PC-9 (cell line): Measurements from ENCODE around the gene L1CAM. TPM values are rescaled to one million over a fixed set of nuclear protein-coding genes. Genes with fewer than 3 reads are reported as not detected.

Experiments used
- Bru-seq: library from RNA; stranded (reverse); fragments of 400-500 nt; gene quantifications from one replicate; lab custom pipeline; 2021; lab: Mats Ljungman, UMichigan
- BruChase-seq, 2 experiments: library from RNA; stranded (reverse); fragments of 400-500 nt; gene quantifications; one replicate each; lab custom pipeline; 2021; lab: Mats Ljungman, UMichigan
- BruUV-seq: library from RNA; stranded (reverse); fragments of 400-500 nt; replicated peaks from 2 replicates; lab custom pipeline; 2021; lab: Mats Ljungman, UMichigan
- CTCF ChIA-PET: fragments of 300-600 bp; sonication (Branson Sonifier 250); formaldehyde crosslinking; loops from one replicate; lab custom pipeline; 2022; ENCODE audit warnings: antibody characterized with exemption; lab: Charles Lee
- POLR2A ChIA-PET: fragments of 300-600 bp; sonication (Branson Sonifier 250); formaldehyde crosslinking; loops from one replicate; lab custom pipeline; 2022; ENCODE audit warnings: antibody characterized with exemption; ENCODE audit not compliant: unreplicated experiment; lab: Charles Lee
- DNase-seq, 2 experiments: peaks; one replicate each; pipeline versions ENCODE4 v3.0.0 to v3.0.0-alpha.2; 2015 to 2022; ENCODE audit warnings: mixed read lengths in 1 of 2
- H2AFZ ChIP-seq: fragments of 200-600 bp; sonication (generic); 2 replicates; pipeline ENCODE4 v1.8.1; 2017; ENCODE audit warnings: antibody characterized with exemption
- H3F3A ChIP-seq: fragments of 200-600 bp; sonication (generic); 2 replicates; pipeline ENCODE4 v1.8.1; 2017; ENCODE audit warnings: antibody characterized with exemption, mild to moderate bottlenecking, low read depth; ENCODE audit not compliant: insufficient read depth
- H3K27ac ChIP-seq: fragments of 200-600 bp; sonication (generic); 2 replicates; pipeline ENCODE4 v1.6.1; 2016; ENCODE audit warnings: mixed run types
- H3K27me3 ChIP-seq: fragments of 200-600 bp; sonication (generic); 2 replicates; pipeline ENCODE4 v1.6.1; 2016; ENCODE audit warnings: low read depth, mixed run types; ENCODE audit not compliant: insufficient read depth
- H3K36me3 ChIP-seq: fragments of 200-600 bp; sonication (generic); 2 replicates; pipeline ENCODE4 v1.6.1; 2016; ENCODE audit warnings: low read depth, mixed run types
- H3K4me1 ChIP-seq: fragments of 200-600 bp; sonication (generic); replicated peaks from 2 replicates; pipeline ENCODE4 v1.6.1; 2016; ENCODE audit warnings: mixed run types; ENCODE audit not compliant: insufficient read depth
- H3K4me2 ChIP-seq: fragments of 200-600 bp; sonication (generic); 2 replicates; pipeline ENCODE4 v1.6.1; 2017; ENCODE audit warnings: mixed run types
- H3K4me3 ChIP-seq: fragments of 200-600 bp; sonication (generic); 2 replicates; pipeline ENCODE4 v1.6.1; 2016; ENCODE audit warnings: mixed run types
- H3K79me2 ChIP-seq: fragments of 200-600 bp; sonication (generic); 2 replicates; pipeline ENCODE4 v1.6.1; 2017; ENCODE audit warnings: low read depth, mixed run types
- H3K9me2 ChIP-seq: fragments of 200-600 bp; sonication (generic); 2 replicates; pipeline ENCODE4 v1.8.1; 2017; ENCODE audit warnings: mild to moderate bottlenecking; ENCODE audit not compliant: insufficient read depth
- H3K9me3 ChIP-seq: fragments of 200-600 bp; sonication (generic); 2 replicates; pipeline ENCODE4 v1.8.1; 2016; ENCODE audit warnings: low read depth; ENCODE audit not compliant: insufficient read depth
- H4K20me1 ChIP-seq: fragments of 200-600 bp; sonication (generic); 2 replicates; pipeline ENCODE4 v1.8.1; 2017; ENCODE audit not compliant: insufficient read depth
- CTCF ChIP-seq: fragments of 200-600 bp; sonication (generic); conservative IDR thresholded peaks from 2 replicates; pipeline ENCODE4 v1.6.1; 2017; ENCODE audit warnings: mixed run types, antibody characterized with exemption, mild to moderate bottlenecking, moderate library complexity
- EZH2 ChIP-seq: fragments of 200-600 bp; sonication (generic); IDR thresholded peaks from 2 replicates; pipeline ENCODE4 v1.8.0; 2017; ENCODE audit warnings: antibody characterized with exemption, low read depth
- intact Hi-C: fragments of 100-400 bp; cut with micrococcal nuclease; formaldehyde crosslinking; loops from one replicate; pipeline ENCODE4 v1.10.0; 2022; ENCODE audit not compliant: unreplicated experiment
- long read RNA-seq: library from polyadenylated mRNA; stranded (forward); transcript quantifications from one replicate; pipeline ENCODE4 v2.0.0, GENCODE V29; 2022
- total RNA-seq: library from RNA; stranded (reverse); gene quantifications from 2 replicates; pipeline ENCODE4 v1.2.3, GENCODE V29; 2021

Gene L1CAM, protein sequence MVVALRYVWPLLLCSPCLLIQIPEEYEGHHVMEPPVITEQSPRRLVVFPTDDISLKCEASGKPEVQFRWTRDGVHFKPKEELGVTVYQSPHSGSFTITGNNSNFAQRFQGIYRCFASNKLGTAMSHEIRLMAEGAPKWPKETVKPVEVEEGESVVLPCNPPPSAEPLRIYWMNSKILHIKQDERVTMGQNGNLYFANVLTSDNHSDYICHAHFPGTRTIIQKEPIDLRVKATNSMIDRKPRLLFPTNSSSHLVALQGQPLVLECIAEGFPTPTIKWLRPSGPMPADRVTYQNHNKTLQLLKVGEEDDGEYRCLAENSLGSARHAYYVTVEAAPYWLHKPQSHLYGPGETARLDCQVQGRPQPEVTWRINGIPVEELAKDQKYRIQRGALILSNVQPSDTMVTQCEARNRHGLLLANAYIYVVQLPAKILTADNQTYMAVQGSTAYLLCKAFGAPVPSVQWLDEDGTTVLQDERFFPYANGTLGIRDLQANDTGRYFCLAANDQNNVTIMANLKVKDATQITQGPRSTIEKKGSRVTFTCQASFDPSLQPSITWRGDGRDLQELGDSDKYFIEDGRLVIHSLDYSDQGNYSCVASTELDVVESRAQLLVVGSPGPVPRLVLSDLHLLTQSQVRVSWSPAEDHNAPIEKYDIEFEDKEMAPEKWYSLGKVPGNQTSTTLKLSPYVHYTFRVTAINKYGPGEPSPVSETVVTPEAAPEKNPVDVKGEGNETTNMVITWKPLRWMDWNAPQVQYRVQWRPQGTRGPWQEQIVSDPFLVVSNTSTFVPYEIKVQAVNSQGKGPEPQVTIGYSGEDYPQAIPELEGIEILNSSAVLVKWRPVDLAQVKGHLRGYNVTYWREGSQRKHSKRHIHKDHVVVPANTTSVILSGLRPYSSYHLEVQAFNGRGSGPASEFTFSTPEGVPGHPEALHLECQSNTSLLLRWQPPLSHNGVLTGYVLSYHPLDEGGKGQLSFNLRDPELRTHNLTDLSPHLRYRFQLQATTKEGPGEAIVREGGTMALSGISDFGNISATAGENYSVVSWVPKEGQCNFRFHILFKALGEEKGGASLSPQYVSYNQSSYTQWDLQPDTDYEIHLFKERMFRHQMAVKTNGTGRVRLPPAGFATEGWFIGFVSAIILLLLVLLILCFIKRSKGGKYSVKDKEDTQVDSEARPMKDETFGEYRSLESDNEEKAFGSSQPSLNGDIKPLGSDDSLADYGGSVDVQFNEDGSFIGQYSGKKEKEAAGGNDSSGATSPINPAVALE
- total RNA-seq (68.8 and 79.0 TPM in 2 replicates), Bru-seq, nascent RNA (percentile 42 among the genes with signal in this experiment), BruChase-seq, experiment 1, labeled RNA remaining after a 2-hour chase (percentile 56 among the genes with signal in this experiment), BruChase-seq, experiment 2, labeled RNA remaining after a 6-hour chase (percentile 78 among the genes with signal in this experiment)
- long read RNA-seq, full-length matches to known transcripts = 7 of 25 reads
- long read RNA-seq, partial matches to known transcripts = 12 of 25 reads
- long read RNA-seq, other reads (novel, unspliced or antisense) = 6 of 25 reads

DNA sequence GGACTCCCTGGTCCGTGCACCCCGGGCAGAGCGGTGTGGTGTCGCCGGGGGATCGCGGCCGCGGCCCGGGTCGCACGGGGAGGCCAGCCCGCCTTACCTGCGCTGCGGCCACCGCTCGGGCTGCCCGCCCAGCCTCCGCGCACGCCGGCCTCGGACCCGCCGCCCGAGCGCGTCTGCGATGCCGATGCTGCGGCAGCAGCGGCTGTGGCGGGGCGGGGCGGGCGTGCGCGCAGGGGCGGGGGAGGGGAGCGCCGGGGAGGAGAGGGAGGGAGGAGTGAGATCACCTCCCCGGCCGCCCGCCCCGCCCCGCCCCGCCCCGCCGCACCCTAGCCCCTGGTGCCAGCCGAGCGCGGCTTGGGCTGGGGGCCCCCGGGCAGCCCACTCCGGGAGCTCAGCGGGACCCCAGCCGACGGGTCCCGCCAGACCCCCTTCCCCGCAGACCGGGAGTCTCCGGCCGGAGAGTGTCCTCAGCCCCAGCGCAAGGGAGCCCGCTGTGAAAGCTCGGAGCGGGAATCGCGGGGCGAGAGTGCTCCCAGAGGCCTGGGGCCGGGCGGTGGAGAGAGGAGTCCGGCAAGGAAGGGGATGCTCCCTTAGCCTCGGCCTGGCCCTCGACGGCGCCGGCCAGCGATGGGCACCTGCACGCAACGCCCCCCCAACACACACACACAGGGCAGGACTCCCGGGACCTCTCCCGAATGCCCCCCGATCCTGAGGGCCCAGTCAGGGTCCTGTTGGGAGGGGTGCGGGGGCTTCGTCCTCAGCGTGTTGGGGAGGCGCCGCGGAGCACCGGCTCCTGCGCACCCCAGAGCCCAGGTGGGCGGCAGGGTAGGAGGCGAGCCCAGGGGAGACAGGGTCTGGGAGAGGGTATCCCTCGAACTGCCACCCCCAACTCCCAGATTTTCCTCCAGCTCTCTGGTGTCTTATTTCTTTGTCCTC is at the start of gene L1CAM:
Gene L1CAM, minus strand, starts transcription at position 206 of the 936 bp plus-strand sequence. CDS start 10,337 bp downstream, outside the sequence.
- Histone ChIP-seq H3F3A (no peaks in the 10 kb centered on the region), H4K20me1 (no peaks in the 10 kb centered on the region; the same call in 1 of the 2 replicates), H3K79me2 (no peaks in the 10 kb centered on the region), H3K4me2 (peak within 1 kb of the TSS; percentile 50), H3K27ac (no peak within 1 kb of the TSS), H3K4me1 (0 out of 2 replicates have a peak, but pooled peaks cover 12% of the 10 kb centered on the region), H3K9me3 (no peaks in the 10 kb centered on the region), H3K4me3 (no peak within 1 kb of the TSS), H3K9me2 (no peaks in the 10 kb centered on the region), H2AFZ (no peak within 1 kb of the TSS), H3K27me3 (peaks cover 11% of the 10 kb centered on the region), H3K36me3 (no peaks in the 10 kb centered on the region)
- TF ChIP-seq CTCF (no peak), EZH2 (no peak)
- DNase-seq = no peak
- ChIA-PET CTCF (no interaction called here), POLR2A (interaction anchor here (0.7 kb wide), 1 partner anchor 559 kb away, joined by 3 read pairs; no protein-coding TSS in a partner anchor)
- BruUV-seq = no TSS peak
- intact Hi-C loops = loop anchor here (2.0 to 10.0 kb wide), 4 partner anchors 15 to 181 kb away; partner anchors contain the start of genes IDH3G and SSR4

DNA sequence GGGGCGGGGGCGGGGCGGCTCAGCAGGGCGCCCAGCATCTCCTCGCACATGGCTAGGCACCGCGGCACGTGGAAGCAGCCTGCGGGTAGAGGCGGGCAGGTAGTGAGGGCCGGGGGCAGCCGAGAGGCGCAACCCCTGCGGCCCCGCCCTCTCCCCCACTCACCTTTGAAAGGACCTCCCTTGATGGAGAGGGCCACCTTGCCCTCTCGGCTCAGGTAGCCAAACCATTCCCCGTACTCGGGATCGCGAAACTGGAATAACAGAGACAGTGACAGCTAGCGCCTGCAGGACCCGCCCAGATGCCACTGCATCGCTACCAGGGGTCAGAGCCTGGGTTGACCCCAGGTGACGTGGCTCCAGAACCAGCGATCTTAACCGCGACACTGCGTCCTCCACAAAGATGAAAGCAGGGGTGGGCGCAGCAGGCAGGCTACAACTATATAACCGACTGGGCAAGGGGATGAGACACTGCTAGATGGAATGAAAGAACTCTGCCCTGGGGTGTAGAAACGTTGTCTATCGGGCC is 49.4 kb upstream of the L1CAM start:
- Histone ChIP-seq H3K27me3 (no peaks in the 10 kb centered on the region), H3K36me3 (no peaks in the 10 kb centered on the region), H3K9me3 (no peaks in the 10 kb centered on the region), H3F3A (peaks cover 8% of the 10 kb centered on the region; the same call in 1 of the 2 replicates), H2AFZ (peak overlapping the region; percentile 62), H3K79me2 (peaks cover 23% of the 10 kb centered on the region), H3K4me3 (peak overlapping the region; percentile 52; the same call in 1 of the 2 replicates), H3K27ac (no peak overlapping the region), H3K9me2 (no peaks in the 10 kb centered on the region), H3K4me1 (no peaks in the 10 kb centered on the region), H4K20me1 (no peaks in the 10 kb centered on the region; the same call in 1 of the 2 replicates), H3K4me2 (peak overlapping the region; percentile 92)
- no peak for TF ChIP-seq EZH2
- TF ChIP-seq CTCF = no peak
- intact Hi-C loops = loop anchor here (2.0 kb wide), 1 partner anchor 211 kb away; the partner anchor contains the start of genes ABCD1 and BCAP31
- no TSS peak for BruUV-seq
- CTCF ChIA-PET = interaction anchor here (0.7 kb wide), 2 partner anchors 29 to 51 kb away, joined by 4 to 5 read pairs; no protein-coding TSS in a partner anchor
- peak; percentile 40 to 49 for DNase-seq
- POLR2A ChIA-PET = interaction anchor here (0.6 kb wide), 2 partner anchors 9 to 168 kb away, joined by 5 to 6 read pairs; no protein-coding TSS in a partner anchor
